CD4-positive, alpha-beta T cell treated with Interleukin-15 for 4 hours (primary cell): Measurements from ENCODE around the gene CEBPZOS.
"Not testable (repeated sequence)": the region's sequence is repeated elsewhere in the genome, so short reads cannot be mapped to it uniquely, and the experiment has no call there.

Experiments used
- DNase-seq: peaks from one replicate; pipeline ENCODE4 v3.0.0-alpha.2; 2020; ENCODE audit warnings: low spot score

Gene CEBPZOS

GRCh38 chr2:37191253-37191652 lies 5.0 kb upstream of the CEBPZOS start:
- no peak for DNase-seq

- no peak for DNase-seq
Measured at GRCh38 chr2:37191747-37192146, 4.5 kb upstream of the CEBPZOS start.

- no peak for DNase-seq
Measured at GRCh38 chr2:37192551-37192950, 3.7 kb upstream of the CEBPZOS start.

GRCh38 chr2:37195862-37196319 lies 405 bp upstream of the CEBPZOS start:
- DNase-seq = not testable (repeated sequence)

- DNase-seq = no peak
Measured at GRCh38 chr2:37198681-37199065, 2.4 kb downstream of the CEBPZOS start.

GRCh38 chr2:37201208-37201607 lies 4.9 kb downstream of the CEBPZOS start:
- no peak for DNase-seq

GRCh38 chr2:37201766-37202165 lies 5.5 kb downstream of the CEBPZOS start:
- DNase-seq = peak; percentile 48

- no peak for DNase-seq
Measured at GRCh38 chr2:37203708-37204107, 7.4 kb downstream of the CEBPZOS start.

GRCh38 chr2:37205071-37205661 lies 8.9 kb downstream of the CEBPZOS start:
- not testable (repeated sequence) for DNase-seq

GRCh38 chr2:37205689-37206341 lies 9.5 kb downstream of the CEBPZOS start:
- no peak for DNase-seq

GRCh38 chr2:37206760-37207159 lies 10.5 kb downstream of the CEBPZOS start:
- not testable (repeated sequence) for DNase-seq

GRCh38 chr2:37211212-37211611 lies 14.9 kb downstream of the CEBPZOS start:
- DNase-seq = no peak

- DNase-seq = no peak
Measured at GRCh38 chr2:37211939-37212338, 15.6 kb downstream of the CEBPZOS start.

GRCh38 chr2:37215250-37215649 lies 19.0 kb downstream of the CEBPZOS start:
- DNase-seq = no peak

- DNase-seq = no peak
Measured at GRCh38 chr2:37219046-37219445, 22.8 kb downstream of the CEBPZOS start.

- no peak for DNase-seq
Measured at GRCh38 chr2:37223131-37223530, 26.8 kb downstream of the CEBPZOS start.

- DNase-seq = no peak
Measured at GRCh38 chr2:37224063-37224462, 27.8 kb downstream of the CEBPZOS start.

- DNase-seq = not testable (repeated sequence)
Measured at GRCh38 chr2:37225129-37225528, 28.8 kb downstream of the CEBPZOS start.

- no peak for DNase-seq
Measured at GRCh38 chr2:37226863-37227262, 30.6 kb downstream of the CEBPZOS start.

- DNase-seq = no peak
Measured at GRCh38 chr2:37228788-37229187, 32.5 kb downstream of the CEBPZOS start.

GRCh38 chr2:37230581-37230980 lies 34.3 kb downstream of the CEBPZOS start:
- no peak for DNase-seq

GRCh38 chr2:37231241-37232130 lies 35.2 kb downstream of the CEBPZOS start, which contains the start of the genes CEBPZ and NDUFAF7:
CEBPZ (minus strand) TSS chr2:37231596; CDS start chr2:37231567, 29 bp downstream.
NDUFAF7 (plus strand) TSS chr2:37231658; CDS start chr2:37231706, 48 bp downstream.
- DNase-seq = peak; percentile 85
